NK-92 (cell line): ENCODE data around the gene TNFRSF11A.

Experiments
- DNase-seq: peaks from one replicate; lab custom pipeline; 2025; ENCODE audit not compliant: unreplicated experiment; lab: John Stamatoyannopoulos, UW

Gene TNFRSF11A

DNA sequence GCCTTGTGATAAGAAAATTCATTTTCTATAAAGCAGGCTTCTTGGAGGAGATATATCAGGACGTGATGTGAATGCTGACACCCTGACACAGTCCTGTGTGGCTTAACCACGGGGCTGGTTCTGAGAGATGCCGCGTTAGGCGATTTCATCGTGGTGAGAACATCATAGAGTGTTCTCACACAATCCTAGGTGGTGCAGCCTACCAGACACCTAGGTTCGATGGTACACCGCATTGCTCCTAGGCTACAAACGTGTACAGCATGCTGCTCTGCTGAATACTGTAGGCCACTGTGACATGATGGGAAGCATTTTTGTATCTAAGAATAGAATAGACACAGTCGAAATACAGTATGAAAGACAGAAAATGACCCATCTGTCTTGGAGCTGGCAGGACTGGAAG lies 82.5 kb downstream of the TNFRSF11A start:
- no peak for DNase-seq

DNA sequence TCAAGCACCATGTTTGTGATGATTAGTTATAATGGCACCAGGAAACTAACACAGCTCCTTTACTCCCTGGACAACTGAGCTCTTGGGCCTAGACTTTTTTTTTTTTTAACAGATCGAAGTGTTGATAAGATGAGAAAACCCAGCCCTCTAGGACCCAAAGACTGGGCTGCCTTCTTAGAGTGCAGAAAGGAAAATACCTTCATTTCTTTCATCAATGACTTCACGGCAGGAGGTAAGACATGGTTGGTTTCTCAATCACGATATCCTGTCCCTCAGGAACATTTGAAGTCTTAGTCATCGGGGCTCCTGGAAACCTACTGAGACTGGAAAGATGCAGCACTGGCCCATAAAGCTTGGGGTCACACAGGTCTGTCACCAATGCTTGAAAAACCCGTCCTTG lies 84.7 kb downstream of the TNFRSF11A start:
- no peak for DNase-seq

DNA sequence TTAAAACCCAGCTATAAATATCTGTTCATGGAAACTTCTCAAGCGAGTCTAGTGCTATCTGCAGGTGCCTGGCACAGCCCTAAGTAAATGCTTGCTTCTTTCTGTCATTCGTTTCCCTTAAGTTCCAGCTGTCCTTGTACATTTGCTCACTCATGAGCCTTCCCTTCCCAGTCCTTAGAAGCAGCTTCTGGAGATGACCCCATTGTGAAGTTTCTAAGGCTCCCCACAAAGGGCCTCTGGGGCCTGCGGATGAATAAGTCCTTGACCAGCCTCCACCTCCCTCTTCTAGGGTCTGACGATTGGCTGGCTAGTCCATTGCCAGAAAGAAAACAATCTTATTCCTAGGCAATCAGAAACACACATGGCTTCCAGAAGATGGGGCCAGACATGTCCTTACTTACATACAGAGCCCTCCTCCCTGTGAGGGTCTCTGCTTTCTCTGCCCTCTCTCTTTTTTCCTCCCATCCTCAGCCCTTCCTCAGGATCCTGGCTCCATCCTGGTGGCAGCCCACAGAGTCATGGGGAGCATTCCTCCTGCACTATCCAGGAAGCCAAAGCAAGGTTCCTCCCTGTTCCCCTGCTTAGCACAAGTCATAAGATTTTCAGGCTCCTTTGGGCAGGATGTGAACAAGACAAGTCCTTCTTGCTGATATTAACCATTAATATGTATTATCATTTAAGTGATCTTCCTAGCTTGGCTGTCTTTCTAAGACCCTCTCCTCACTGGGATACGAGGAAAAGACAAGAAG lies 87.3 kb downstream of the TNFRSF11A start:
- no peak for DNase-seq

DNA sequence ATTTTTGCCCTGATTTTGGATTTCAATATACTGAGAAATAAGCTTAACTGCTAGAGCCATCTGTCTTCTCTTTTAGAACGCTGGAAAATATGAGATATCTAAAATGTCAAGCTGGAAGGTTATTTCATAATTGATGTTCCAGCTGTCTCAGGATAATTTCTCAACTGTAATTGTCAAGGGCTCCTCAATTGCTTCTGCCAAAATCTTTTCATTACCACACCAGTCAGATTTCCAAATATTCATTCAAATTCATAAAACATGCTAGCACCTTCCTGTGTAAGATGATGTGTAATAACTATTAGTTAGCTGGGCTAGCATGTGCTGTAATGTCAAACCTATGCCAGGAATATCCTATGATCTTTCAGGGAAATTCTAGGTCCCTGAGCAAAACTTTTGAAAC lies 88.1 kb downstream of the TNFRSF11A start:
- no peak for DNase-seq

DNA sequence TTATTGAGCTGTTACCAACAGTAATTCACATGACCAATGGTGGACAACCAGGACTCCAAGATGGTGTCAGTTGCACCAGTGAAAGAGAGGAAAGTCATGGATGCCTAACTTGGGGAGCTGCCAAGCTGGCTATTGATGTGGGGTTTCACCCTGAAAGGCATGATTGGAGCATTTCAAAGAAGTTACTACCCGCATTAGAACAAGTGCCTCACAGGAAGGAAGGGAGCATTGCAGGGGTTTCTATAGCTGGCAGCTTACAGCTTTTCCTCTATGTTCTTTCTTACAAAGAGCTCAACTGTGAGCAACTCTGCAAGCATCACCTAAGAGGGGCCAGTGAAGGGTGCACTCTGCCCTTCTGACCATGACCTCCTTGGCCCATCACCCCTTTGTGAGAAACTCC lies 93.1 kb downstream of the TNFRSF11A start:
- DNase-seq = no peak

DNA sequence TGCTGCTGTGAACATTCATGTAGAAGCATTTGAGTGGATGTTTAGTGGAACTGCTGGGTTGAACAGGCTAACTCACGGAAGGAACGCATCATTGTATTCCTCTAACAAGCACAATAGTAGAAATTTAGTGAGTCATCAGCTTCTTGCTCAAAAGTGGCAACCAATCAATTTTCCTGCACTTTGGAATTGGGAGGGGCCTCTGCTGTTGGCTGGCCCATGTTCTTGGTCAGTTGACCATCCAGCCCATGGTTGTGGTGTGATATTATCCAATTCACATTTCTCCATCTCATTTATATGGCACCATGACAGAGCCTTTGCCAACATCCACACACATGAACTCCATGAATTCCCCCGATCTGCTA lies 95.0 kb downstream of the TNFRSF11A start:
- DNase-seq = no peak

DNA sequence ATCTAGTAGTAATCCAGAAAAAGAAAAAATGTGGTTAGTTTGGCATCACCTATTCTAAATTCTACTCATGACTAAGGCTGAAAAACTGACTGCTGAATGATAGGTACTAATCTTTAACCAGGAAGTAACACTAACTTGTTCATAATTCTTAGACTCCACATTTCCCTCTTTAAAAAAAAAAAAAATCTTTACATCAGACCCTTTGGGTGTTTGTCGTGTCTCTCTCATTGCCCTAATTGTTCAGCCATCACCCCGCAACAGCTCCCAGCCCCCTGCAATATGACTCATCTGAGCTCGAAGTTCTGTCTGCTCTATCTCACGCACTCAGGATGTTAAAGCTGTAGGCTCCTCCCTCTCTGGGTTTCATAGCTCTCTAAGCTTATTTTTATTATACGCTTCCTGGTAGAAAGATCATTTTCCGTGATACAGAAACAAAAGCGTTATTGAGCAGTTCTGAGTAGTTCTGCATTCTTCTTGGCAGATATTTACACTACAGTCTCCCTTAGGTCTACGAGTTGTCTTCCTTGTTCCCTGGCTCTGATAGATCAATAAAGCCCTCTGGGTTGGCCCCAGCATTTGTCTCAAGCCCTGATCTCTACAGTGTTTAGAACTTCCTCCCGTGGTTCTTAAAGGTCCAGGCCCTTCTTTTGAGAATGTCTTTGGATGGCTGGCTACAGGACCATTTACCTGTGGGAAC lies 95.6 kb downstream of the TNFRSF11A start:
- no peak for DNase-seq

DNA sequence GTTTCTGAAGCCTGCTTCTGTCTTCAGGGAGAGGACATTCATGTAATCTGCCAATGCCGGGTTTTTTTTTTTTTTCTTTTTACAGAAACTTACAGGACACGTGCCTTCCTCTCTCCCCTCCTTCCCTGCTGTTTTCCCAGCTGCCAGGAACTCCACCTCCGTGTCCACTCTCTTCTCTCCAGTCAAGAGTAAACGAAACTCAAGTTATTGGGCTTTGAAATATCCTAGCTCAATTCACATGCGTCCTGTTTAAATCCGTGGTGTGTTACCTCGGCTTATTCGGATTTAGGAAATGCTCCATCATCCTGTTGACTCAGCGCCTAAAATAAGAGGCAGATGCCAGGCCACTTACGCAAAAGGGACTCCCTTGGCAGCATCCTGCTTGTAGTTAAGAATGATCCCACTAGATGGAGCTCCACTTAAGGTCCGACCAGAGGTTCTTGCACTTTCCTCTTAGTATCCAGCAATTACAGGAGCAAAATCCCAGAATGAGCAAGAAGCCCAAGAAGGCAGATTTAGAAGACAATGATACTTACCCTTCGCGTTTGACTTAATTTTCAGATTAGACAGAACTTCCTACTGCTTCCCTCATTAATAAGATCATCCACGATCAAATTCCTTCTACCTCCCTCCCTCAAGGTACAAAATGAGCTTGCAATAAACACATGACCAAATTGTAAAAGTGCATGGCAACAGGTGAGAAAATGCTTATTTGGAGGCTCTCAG lies 100.5 kb downstream of the TNFRSF11A start:
- no peak for DNase-seq

DNA sequence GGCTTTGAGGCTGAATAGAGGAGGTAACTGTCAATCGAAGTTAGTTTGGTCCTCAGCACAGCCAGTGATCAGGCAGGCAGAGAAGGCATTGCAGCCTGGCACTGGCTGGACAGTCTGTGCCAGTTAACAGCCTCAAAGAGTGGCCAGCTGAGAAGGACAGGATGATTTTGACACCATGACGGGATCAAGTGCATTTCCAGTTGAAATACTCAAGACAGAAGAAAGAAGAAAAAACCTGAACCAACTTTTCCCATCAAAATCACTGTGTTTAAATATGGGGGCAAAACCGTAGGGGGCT lies 101.0 kb downstream of the TNFRSF11A start:
- DNase-seq = no peak

DNA sequence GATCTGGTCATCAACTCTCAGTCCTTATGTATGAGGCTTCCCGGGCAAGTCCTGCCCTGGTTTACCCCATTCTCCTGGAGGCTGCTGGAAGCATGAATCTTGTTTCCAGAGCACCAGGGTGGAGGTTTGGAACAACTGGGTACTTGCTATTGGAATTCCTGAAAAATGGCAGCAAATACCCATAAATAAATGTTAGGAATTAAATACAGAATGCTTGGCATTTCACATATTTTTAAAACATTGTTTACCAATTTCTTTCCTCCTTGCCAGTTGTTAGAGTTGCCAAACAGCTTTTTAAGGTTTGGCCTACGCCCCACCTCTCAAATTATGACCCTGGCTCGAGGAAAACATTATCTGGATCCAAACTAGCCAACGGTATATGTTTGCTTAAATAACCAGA lies 107.1 kb downstream of the TNFRSF11A start:
- no peak for DNase-seq

DNA sequence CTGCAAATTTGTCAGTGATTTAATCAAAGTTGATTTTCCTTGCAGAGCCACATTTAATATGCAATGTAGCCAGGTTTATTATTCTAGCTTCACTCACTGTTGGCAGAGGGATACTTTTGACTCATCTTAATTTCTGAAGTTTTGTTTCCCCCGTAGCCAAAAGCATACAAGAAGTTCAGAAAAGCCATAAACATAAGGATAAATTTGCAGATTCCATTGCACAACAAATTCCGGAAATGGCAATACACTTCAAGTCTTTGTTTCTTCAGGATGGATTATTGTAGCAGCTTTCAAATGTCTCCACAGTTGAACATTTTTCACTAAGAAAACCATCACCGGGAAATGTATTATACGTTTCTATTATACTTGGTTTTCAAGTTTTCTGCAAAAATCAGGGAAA lies 109.7 kb downstream of the TNFRSF11A start:
- DNase-seq = no peak

DNA sequence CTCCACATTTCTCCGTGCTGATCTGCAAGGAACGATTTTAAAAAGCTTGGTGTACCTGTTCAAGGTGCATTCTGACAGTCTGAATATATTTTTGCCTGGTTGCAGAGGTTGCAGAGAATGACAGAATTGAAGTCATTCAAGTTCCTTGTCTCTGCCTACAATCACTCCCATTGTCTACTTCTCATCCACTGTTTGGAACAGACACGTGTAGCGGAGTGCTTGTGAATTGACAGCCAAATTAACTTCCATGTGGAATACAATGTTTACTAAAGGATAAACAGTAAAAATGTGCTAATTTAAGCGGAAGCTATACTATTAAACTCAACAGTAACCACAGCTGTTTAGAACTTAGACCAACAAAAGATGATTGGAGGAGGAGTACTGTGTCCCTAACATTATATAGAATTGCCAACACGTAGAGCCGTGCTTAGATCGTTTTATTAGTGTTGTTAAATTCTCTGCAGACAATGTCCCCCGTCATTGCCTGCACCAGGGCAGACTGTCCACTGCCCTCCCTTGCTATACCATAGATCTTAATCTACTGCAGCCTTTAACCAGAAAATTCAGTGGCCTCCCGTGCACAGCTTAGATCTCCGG lies 110.4 kb downstream of the TNFRSF11A start:
- no peak for DNase-seq

DNA sequence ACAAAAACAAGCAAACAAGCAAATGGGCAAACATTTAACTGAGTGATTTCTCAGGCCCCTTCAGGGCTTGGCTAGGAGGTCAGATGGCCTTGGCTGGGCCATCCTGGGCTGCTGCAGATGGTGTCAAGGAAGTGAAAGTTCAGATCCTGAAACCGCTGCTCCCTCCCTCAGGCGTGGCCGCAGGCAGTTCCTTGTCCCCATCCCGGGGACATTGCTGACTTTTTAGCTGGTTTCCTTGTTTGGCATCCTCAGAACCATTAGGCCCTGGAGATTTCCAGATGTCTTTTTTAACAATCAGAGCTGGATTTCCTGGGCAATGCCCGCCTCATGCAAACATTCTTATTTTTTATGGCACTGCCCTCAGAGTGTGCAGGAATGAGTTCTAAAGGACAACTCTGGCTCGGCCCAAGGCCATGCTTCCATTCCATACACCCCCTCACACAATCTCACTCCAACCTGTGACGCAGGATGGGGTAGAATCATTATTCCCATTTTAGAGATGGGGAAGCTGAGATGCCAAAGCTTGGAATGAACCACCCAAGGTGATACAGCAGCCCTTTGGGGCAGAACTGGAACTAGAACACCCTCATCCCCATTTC lies 111.6 kb downstream of the TNFRSF11A start:
- no peak for DNase-seq

DNA sequence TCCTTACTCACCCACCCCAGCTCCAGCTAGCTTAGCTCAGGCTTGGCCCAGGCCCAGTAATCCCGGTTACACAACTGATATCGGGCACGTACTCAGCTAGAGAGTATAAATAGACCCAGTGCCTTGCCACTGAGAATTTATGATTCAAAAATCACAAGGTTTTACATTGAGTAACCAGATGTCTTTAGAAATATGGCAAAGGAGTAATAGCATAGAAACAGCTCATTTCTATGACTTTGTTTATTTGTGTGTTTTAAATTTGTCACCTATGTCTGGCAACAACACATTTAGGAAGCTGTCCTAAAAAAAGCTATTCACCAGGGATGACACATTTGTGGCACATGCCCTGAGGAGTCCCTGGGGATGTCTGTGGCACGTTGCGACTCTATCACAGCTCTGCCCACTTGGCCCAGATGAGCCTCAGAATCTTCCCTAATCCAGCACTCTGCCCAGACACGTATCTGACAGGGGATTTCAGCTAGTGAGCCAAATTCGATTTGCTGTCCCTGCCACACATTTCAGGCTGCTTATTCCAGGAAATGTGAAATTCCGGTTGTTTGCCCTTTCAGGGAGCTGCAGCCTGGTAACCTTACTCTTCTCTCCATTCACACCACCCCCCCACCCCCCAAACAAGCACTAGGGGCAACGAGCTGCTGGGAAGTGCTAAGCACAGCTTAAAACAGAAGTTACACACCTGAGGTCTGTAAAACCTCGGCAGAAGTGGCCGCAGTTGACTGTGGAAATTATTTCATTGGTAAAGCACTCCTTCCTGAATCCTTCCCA lies 112.3 kb downstream of the TNFRSF11A start:
- DNase-seq = no peak

DNA sequence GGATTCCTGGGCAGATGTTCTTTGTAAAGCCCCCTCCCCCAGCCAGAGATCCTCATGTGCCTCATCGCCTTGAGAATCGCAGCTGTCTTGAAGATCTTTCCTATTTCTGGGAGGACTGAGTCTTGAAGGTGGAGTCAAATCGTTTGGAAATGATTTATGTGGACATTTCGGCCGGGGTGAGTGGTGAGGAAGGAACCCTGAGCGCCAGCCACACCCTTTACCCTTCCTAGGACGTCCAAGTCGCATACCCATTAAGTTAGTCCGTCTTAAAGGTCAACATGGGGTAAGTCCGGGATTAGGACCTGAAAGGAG lies 112.9 kb downstream of the TNFRSF11A start:
- no peak for DNase-seq

DNA sequence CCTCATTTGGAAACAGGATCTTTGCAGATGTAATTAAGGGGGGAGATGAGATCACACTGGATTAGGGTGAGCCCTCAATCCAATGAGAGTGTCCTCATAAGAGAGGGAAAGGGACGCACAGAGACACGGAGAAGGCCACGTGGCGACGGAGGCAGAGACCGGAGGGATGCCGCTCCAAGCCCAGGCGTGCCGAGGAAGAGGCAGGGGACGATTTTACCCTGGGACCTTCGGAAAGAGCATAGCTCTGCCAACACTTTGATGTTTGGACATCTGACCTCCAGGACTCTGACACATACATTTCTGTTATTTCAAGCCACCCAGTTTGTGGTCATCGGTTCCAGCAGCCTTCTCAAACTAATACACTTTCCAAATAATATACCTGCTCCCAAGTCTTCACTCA lies 113.3 kb downstream of the TNFRSF11A start:
- DNase-seq = no peak

DNA sequence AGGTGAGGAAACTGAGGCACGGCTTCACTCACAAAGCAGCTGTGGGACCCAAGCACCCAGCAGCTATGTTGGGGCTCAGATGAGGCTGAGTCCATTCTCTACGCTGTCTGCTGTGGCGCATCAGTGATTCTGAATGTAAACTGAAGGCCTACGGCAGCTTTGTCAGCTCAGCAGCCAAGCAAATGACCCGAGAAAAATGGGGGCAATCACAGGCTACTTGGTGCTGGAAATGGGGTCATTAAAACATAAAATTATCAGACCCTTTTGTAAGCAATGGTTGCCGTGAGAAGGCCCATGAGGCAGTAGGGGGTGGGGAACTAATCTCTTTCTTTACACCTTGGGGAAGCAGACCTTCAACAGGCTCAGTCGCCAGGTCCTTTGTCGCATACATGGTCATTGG lies 113.8 kb downstream of the TNFRSF11A start:
- DNase-seq = no peak
